Lower leg skin (tissue), 3 donors: ENCODE measurements around the gene RASA3.

Source experiments
- CTCF ChIP-seq, 3 donors: fragments of 450-650 bp; IDR thresholded peaks; one replicate each; pipeline ENCODE4 v1.5.1; 2016; ENCODE audit warnings: antibody characterized with exemption in 3 of 3, mild to moderate bottlenecking in 3 of 3, moderate library complexity in 2 of 3
- POLR2A ChIP-seq, 2 donors: fragments of 450-650 bp; IDR thresholded peaks; one replicate each; pipeline ENCODE4 v1.6.1; 2016 to 2017; ENCODE audit warnings: antibody characterized with exemption in 2 of 2, mild to moderate bottlenecking in 1 of 2, moderate library complexity in 1 of 2

DNA sequence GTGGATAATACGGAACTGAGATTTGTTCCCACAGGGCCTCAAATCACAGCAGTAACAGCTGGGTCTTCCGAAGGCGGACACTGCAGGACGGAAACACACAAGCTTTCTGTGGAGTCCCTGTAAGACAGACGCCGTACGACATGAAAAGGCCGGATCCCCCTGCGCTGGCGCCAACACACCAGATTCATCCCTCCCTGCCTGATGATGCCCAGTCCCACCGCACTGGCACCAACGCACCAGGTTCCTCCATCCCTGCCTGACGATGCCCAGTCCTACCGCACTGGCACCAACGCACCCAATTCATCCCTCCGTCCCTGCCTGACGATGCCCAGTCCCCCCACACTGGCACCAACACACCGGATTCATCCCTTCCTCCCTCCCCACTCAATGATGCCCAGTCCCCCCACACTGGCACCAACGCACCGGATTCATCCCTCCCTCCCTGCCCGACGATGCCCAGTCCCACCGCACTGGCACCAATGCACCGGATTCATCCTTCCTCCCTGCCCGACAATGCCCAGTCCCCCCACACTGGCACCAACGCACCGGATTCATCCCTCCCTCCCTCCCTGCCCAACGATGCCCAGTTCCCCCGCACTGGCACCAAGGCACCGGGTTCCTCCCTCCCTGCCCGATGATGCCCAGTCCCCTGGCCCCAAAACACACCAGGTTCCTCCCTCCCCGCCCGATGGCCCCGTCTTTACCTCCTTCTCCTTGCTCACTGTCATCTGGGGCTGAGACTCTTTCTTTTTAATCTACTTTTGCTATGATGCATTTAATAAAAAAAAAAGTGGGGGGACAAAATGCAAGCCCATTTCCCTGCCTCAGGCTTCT lies 55.1 kb downstream of the RASA3 start:
- TF ChIP-seq CTCF (IDR thresholded peaks at IDR 0.05), result no peak
- TF ChIP-seq POLR2A (IDR thresholded peaks at IDR 0.05), result no peak
